ENCODE measurements around the gene HES6. TPM values are rescaled to one million over a fixed set of nuclear protein-coding genes. Genes with fewer than 3 reads are reported as not detected.

Gene HES6
- total RNA-seq, 1 experiment from 2014 or later: 9.8 TPM

DNA sequence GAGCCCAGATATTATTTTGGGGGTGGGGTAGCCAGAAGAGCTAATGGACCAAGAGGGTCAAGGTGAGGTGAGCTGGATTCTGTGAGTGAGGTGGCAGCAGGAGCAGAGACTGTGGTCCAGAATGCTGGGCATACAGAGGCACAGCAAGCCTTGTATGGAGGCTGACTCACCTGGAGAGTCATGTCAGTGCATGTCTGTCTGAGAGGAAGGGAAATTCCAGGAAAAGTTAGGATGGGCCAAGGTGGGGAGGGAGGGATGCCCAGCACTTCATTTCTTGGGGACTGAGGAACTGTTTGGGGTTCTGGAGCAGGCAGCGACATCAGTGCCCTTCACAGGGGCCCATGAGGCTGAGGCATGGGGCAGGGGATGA lies 27.5 kb upstream of the HES6 start:
- peaks cover 7% of the 10 kb centered on the region for H3K36me3 ChIP-seq (ENCODE audit: low read depth, low read length)
- ChIA-PET CTCF (interaction anchor here (0.6 kb wide), 1 partner anchor 185 kb away, joined by 5 read pairs; no protein-coding TSS in a partner anchor), POLR2A (ENCODE audit: unreplicated experiment) (no interaction called here)
- H3K9me3 ChIP-seq (ENCODE audit: low read length): no peaks in the 10 kb centered on the region
- no peak overlapping the region for H3K27ac ChIP-seq (ENCODE audit: low read length)
- H3K27me3 ChIP-seq (ENCODE audit: low read length): no peaks in the 10 kb centered on the region
- H3K4me2 ChIP-seq (ENCODE audit: low read length): no peak overlapping the region
- no peaks in the 10 kb centered on the region for H4K20me1 ChIP-seq (ENCODE audit: low read length)
- no TSS peak for BruUV-seq (replicated peaks)
- TF ChIP-seq EZH2 (IDR thresholded peaks at IDR 0.05; ENCODE audit: low read length, unreplicated experiment) (no peak), EZH2phosphoT487 (IDR thresholded peaks at IDR 0.05; ENCODE audit: borderline replicate concordance, low read length) (no peak)
- TF ChIP-seq, protein P1, sequence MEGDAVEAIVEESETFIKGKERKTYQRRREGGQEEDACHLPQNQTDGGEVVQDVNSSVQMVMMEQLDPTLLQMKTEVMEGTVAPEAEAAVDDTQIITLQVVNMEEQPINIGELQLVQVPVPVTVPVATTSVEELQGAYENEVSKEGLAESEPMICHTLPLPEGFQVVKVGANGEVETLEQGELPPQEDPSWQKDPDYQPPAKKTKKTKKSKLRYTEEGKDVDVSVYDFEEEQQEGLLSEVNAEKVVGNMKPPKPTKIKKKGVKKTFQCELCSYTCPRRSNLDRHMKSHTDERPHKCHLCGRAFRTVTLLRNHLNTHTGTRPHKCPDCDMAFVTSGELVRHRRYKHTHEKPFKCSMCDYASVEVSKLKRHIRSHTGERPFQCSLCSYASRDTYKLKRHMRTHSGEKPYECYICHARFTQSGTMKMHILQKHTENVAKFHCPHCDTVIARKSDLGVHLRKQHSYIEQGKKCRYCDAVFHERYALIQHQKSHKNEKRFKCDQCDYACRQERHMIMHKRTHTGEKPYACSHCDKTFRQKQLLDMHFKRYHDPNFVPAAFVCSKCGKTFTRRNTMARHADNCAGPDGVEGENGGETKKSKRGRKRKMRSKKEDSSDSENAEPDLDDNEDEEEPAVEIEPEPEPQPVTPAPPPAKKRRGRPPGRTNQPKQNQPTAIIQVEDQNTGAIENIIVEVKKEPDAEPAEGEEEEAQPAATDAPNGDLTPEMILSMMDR (conservative IDR thresholded peaks at IDR 0.05; ENCODE audit: low read depth, low read length): no peak
- intact Hi-C loops (cut with micrococcal nuclease): no loop called here
- H3K4me1 ChIP-seq (ENCODE audit: insufficient read depth, low read length): peaks cover 7% of the 10 kb centered on the region; the same call in 1 of the 2 replicates
- H2AFZ ChIP-seq (ENCODE audit: low read length): no peak overlapping the region
- no peak overlapping the region for H3K9ac ChIP-seq (ENCODE audit: low read length)
- H3K9me2 ChIP-seq (replicated peaks; ENCODE audit: low read length): no peaks in the 10 kb centered on the region
- H3F3A ChIP-seq (ENCODE audit: low read length, unreplicated experiment): no peaks in the 10 kb centered on the region
- DNase-seq (peak; percentile 34), ATAC-seq (peak; percentile 32)
- no peak overlapping the region for H3K4me3 ChIP-seq (ENCODE audit: low read length)
- H3K79me2 ChIP-seq (ENCODE audit: low read length): no peaks in the 10 kb centered on the region

DNA sequence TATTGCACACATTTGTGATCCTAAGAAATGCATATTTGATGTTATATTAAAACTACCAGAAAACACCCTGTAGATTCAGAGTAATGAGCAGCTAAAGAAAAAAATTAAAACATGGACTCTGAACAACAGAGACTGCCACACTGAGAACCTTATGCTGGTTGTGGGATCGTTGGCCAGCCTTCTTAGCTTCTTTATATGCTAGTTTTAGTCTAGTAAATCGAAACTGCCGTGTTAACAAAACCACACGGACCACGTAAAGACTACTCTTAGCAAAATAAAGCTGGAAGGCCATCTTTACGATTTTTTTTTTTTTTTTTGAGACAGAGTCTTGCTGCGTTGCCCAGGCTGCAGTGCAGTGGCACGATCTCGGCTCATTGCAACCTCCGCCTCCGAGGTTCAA lies 25.8 kb upstream of the HES6 start:
- Histone ChIP-seq H3K4me3 (ENCODE audit: low read length) (no peak overlapping the region), H3K9me2 (replicated peaks; ENCODE audit: low read length) (no peaks in the 10 kb centered on the region), H3K9ac (ENCODE audit: low read length) (no peak overlapping the region), H3K9me3 (ENCODE audit: low read length) (no peaks in the 10 kb centered on the region), H3K4me2 (ENCODE audit: low read length) (no peak overlapping the region), H3K79me2 (ENCODE audit: low read length) (no peaks in the 10 kb centered on the region), H3K4me1 (ENCODE audit: insufficient read depth, low read length) (peaks cover 7% of the 10 kb centered on the region; the same call in 1 of the 2 replicates), H3K27ac (ENCODE audit: low read length) (no peak overlapping the region), H3F3A (ENCODE audit: low read length, unreplicated experiment) (no peaks in the 10 kb centered on the region), H4K20me1 (ENCODE audit: low read length) (no peaks in the 10 kb centered on the region), H3K36me3 (ENCODE audit: low read depth, low read length) (peaks cover 7% of the 10 kb centered on the region), H2AFZ (ENCODE audit: low read length) (no peak overlapping the region), H3K27me3 (ENCODE audit: low read length) (no peaks in the 10 kb centered on the region)
- ATAC-seq (no peak), DNase-seq (no peak)
- CTCF ChIA-PET: no interaction called here
- TF ChIP-seq, protein P1 (conservative IDR thresholded peaks at IDR 0.05; ENCODE audit: low read depth, low read length): no peak
- TF ChIP-seq EZH2 (IDR thresholded peaks at IDR 0.05; ENCODE audit: low read length, unreplicated experiment) (no peak), EZH2phosphoT487 (IDR thresholded peaks at IDR 0.05; ENCODE audit: borderline replicate concordance, low read length) (no peak)
- no TSS peak for BruUV-seq (replicated peaks)
- intact Hi-C loops (cut with micrococcal nuclease): no loop called here
- POLR2A ChIA-PET (ENCODE audit: unreplicated experiment): no interaction called here

DNA sequence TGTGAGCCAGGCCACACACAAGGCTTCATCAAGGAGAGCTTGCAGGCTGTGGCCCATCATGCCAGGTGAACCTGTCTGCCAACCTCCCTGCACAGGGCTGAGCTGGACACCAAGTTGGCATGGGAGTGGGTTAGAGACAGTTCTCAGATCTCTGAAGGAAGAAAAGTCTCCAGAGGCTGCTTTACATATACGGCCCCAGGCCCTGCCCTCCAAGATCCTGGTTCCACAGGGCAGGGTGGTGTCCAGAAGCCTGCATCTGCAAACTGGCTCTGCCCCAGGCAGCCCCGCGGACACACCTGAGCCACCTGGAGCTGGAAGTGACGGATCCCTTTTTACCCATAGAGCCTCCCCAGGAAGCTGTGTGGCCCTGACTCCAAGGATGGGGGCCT lies 24.2 kb upstream of the HES6 start:
- ChIA-PET POLR2A (ENCODE audit: unreplicated experiment) (no interaction called here), CTCF (interaction anchor here (1.5 kb wide), 1 partner anchor 22 kb away, joined by 5 read pairs; no protein-coding TSS in a partner anchor)
- no peak overlapping the region for H3K4me3 ChIP-seq (ENCODE audit: low read length)
- no peaks in the 10 kb centered on the region for H3K9me3 ChIP-seq (ENCODE audit: low read length)
- no peak for TF ChIP-seq EZH2 (IDR thresholded peaks at IDR 0.05; ENCODE audit: low read length, unreplicated experiment)
- no peak for TF ChIP-seq EZH2phosphoT487 (IDR thresholded peaks at IDR 0.05; ENCODE audit: borderline replicate concordance, low read length)
- TF ChIP-seq, protein P1 (conservative IDR thresholded peaks at IDR 0.05; ENCODE audit: low read depth, low read length): no peak
- H3K27me3 ChIP-seq (ENCODE audit: low read length): no peaks in the 10 kb centered on the region
- H3K9me2 ChIP-seq (replicated peaks; ENCODE audit: low read length): no peaks in the 10 kb centered on the region
- no peaks in the 10 kb centered on the region for H4K20me1 ChIP-seq (ENCODE audit: low read length)
- intact Hi-C loops (cut with micrococcal nuclease): no loop called here
- no peak overlapping the region for H3K4me2 ChIP-seq (ENCODE audit: low read length)
- no peak for ATAC-seq
- H3K27ac ChIP-seq (ENCODE audit: low read length): no peak overlapping the region
- peaks cover 7% of the 10 kb centered on the region for H3K36me3 ChIP-seq (ENCODE audit: low read depth, low read length)
- BruUV-seq (replicated peaks): no TSS peak
- no peak for DNase-seq
- H3K9ac ChIP-seq (ENCODE audit: low read length): no peak overlapping the region
- no peak overlapping the region for H2AFZ ChIP-seq (ENCODE audit: low read length)
- H3F3A ChIP-seq (ENCODE audit: low read length, unreplicated experiment): no peaks in the 10 kb centered on the region
- H3K4me1 ChIP-seq (ENCODE audit: insufficient read depth, low read length): peaks cover 7% of the 10 kb centered on the region; the same call in 1 of the 2 replicates
- H3K79me2 ChIP-seq (ENCODE audit: low read length): no peaks in the 10 kb centered on the region
